Neural cell (in vitro differentiated cells): ENCODE results near the gene TPST2. TPM values are rescaled to one million over a fixed set of nuclear protein-coding genes. Genes with fewer than 3 reads are reported as not detected.

Experiments
- H2AFZ ChIP-seq: fragments of 200-600, 300-800 bp; sonication (generic), shearing (Covaris generic); 2 replicates; pipeline ENCODE4 v1.6.0; 2014; ENCODE audit warnings: low read depth, mild to moderate bottlenecking, antibody characterized with exemption, low read length, moderate library complexity
- H3F3A ChIP-seq: fragments of 200-600 bp; shearing (Covaris generic); 2 replicates; pipeline ENCODE4 v1.6.1; 2016; ENCODE audit warnings: mild to moderate bottlenecking, moderate library complexity, mixed read lengths, antibody characterized with exemption, low read length; ENCODE audit not compliant: insufficient read depth, poor library complexity, severe bottlenecking
- H3K27ac ChIP-seq: fragments of 200-600, 300-800 bp; sonication (generic), shearing (Covaris generic); 2 replicates; pipeline ENCODE4 v1.5.1; 2014; ENCODE audit warnings: mild to moderate bottlenecking, low read length, moderate library complexity
- H3K27me3 ChIP-seq: fragments of 300-800, 200-600 bp; sonication (generic), shearing (Covaris generic); 2 replicates; pipeline ENCODE4 v1.6.0; 2014; ENCODE audit warnings: mild to moderate bottlenecking, low read depth, low read length, moderate library complexity; ENCODE audit not compliant: insufficient read depth
- H3K36me3 ChIP-seq: fragments of 300-800, 200-600 bp; sonication (generic), shearing (Covaris generic); 2 replicates; pipeline ENCODE4 v1.5.1; 2014; ENCODE audit warnings: mild to moderate bottlenecking, antibody characterized with exemption, low read length, moderate library complexity; ENCODE audit not compliant: insufficient read depth
- H3K4me2 ChIP-seq: fragments of 300-800, 200-600 bp; sonication (generic), shearing (Covaris generic); 2 replicates; pipeline ENCODE4 v1.6.0; 2014; ENCODE audit warnings: mild to moderate bottlenecking, low read length
- H3K4me3 ChIP-seq: fragments of 300-800, 200-600 bp; sonication (generic), shearing (Covaris generic); 2 replicates; pipeline ENCODE4 v1.5.1; 2014; ENCODE audit warnings: mild to moderate bottlenecking, low read length, moderate library complexity
- H3K79me2 ChIP-seq: fragments of 200-600 bp; shearing (Covaris generic); replicated peaks from 2 replicates; pipeline ENCODE4 v1.6.0; 2014; ENCODE audit warnings: mild to moderate bottlenecking, low read length, moderate library complexity; ENCODE audit not compliant: insufficient read depth
- H3K9ac ChIP-seq: fragments of 300-800, 200-600 bp; sonication (generic), shearing (Covaris generic); 2 replicates; pipeline ENCODE4 v1.6.1; 2016; ENCODE audit warnings: mild to moderate bottlenecking, low read length, mixed read lengths
- H3K9me2 ChIP-seq: fragments of 200-600 bp; shearing (Covaris generic); 2 replicates; pipeline ENCODE4 v1.6.1; 2016; ENCODE audit warnings: mild to moderate bottlenecking, low read length, mixed read lengths; ENCODE audit not compliant: insufficient read depth
- H3K9me3 ChIP-seq: fragments of 200-600, 300-800 bp; sonication (generic), shearing (Covaris generic); 2 replicates; pipeline ENCODE4 v1.6.1; 2016; ENCODE audit warnings: mild to moderate bottlenecking, mixed run types, low read length, moderate library complexity, mixed read lengths
- H4K20me1 ChIP-seq: fragments of 200-600 bp; shearing (Covaris generic); 2 replicates; pipeline ENCODE4 v1.6.1; 2016; ENCODE audit warnings: mild to moderate bottlenecking, mixed run types; ENCODE audit not compliant: insufficient read depth
- CTCF ChIP-seq: fragments of 450-650 bp; IDR thresholded peaks from 2 replicates; pipeline ENCODE4 v1.5.1; 2014; ENCODE audit warnings: antibody characterized with exemption, mild to moderate bottlenecking, moderate library complexity; ENCODE audit not compliant: poor library complexity, severe bottlenecking
- EP300 ChIP-seq: fragments of 450-650 bp; conservative IDR thresholded peaks from 2 replicates; pipeline ENCODE4 v1.6.1; 2014; ENCODE audit warnings: antibody characterized with exemption, mild to moderate bottlenecking, moderate library complexity; ENCODE audit not compliant: poor library complexity, severe bottlenecking
- EZH2 ChIP-seq: fragments of 200-600, 300-800 bp; shearing (Covaris generic), sonication (generic); IDR thresholded peaks from 2 replicates; pipeline ENCODE4 v1.6.1; 2014; ENCODE audit warnings: antibody characterized with exemption, low read length, borderline replicate concordance, mild to moderate bottlenecking; ENCODE audit not compliant: insufficient read depth, poor library complexity, severe bottlenecking
- MXI1 ChIP-seq: fragments of 450-650 bp; conservative IDR thresholded peaks from 2 replicates; pipeline ENCODE4 v1.6.1; 2014; ENCODE audit warnings: antibody characterized with exemption, mild to moderate bottlenecking; ENCODE audit not compliant: poor library complexity, severe bottlenecking
- POLR2AphosphoS5 ChIP-seq: IDR thresholded peaks from 2 replicates; pipeline ENCODE4 v1.6.1; 2012
- RAD21 ChIP-seq: fragments of 450-650 bp; conservative IDR thresholded peaks from 2 replicates; pipeline ENCODE4 v1.6.1; 2014; ENCODE audit warnings: antibody characterized with exemption, mild to moderate bottlenecking, moderate library complexity
- SMC3 ChIP-seq: fragments of 450-650 bp; conservative IDR thresholded peaks from 2 replicates; pipeline ENCODE4 v1.6.1; 2014; ENCODE audit warnings: antibody characterized with exemption, mild to moderate bottlenecking, moderate library complexity; ENCODE audit not compliant: poor library complexity
- TAF1 ChIP-seq: IDR thresholded peaks from 2 replicates; pipeline ENCODE4 v1.6.1; 2012; ENCODE audit warnings: low read depth
- polyA plus RNA-seq: library from polyadenylated mRNA; depleted of rRNA; stranded (reverse); fragments of >200 nt; gene quantifications from 2 replicates; pipeline ENCODE4 v1.2.3, GENCODE V29; 2014
- TF ChIP-seq, protein P1 (sequence below): IDR thresholded peaks from 2 replicates; pipeline ENCODE4 v1.6.1; 2012; ENCODE audit warnings: borderline replicate concordance

TPST2 gene
- polyA plus RNA-seq, 1 donor from 2014 or later = 16.6 TPM

GRCh38 chr22:26547426-26547825 is 42.5 kb downstream of the TPST2 start:
- H3K79me2 ChIP-seq = no peaks in the 10 kb centered on the region

DNA sequence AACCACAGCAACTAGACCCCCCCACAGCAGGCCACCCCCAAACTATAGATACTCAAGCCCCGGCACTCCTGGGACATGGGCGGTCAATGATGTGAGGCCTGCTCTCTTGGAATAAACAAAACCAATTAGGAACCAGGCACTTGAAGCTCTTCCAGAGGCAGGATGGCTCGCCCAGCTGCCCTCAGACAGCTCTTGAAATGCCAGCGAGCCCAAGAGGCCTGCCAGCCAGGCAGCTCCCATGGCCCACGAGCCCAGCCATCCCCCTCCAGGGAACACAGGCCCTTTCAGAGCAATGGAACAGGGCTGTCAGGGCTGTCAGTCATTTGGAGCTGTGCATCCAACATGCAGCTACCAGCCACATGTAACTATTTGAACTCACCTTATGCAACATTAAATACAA is 43.6 kb downstream of the TPST2 start:
- no peaks in the 10 kb centered on the region for H3K36me3 ChIP-seq
- TF ChIP-seq, protein P1, sequence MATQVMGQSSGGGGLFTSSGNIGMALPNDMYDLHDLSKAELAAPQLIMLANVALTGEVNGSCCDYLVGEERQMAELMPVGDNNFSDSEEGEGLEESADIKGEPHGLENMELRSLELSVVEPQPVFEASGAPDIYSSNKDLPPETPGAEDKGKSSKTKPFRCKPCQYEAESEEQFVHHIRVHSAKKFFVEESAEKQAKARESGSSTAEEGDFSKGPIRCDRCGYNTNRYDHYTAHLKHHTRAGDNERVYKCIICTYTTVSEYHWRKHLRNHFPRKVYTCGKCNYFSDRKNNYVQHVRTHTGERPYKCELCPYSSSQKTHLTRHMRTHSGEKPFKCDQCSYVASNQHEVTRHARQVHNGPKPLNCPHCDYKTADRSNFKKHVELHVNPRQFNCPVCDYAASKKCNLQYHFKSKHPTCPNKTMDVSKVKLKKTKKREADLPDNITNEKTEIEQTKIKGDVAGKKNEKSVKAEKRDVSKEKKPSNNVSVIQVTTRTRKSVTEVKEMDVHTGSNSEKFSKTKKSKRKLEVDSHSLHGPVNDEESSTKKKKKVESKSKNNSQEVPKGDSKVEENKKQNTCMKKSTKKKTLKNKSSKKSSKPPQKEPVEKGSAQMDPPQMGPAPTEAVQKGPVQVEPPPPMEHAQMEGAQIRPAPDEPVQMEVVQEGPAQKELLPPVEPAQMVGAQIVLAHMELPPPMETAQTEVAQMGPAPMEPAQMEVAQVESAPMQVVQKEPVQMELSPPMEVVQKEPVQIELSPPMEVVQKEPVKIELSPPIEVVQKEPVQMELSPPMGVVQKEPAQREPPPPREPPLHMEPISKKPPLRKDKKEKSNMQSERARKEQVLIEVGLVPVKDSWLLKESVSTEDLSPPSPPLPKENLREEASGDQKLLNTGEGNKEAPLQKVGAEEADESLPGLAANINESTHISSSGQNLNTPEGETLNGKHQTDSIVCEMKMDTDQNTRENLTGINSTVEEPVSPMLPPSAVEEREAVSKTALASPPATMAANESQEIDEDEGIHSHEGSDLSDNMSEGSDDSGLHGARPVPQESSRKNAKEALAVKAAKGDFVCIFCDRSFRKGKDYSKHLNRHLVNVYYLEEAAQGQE = no peak
- TF ChIP-seq SMC3 (no peak), TAF1 (no peak), CTCF (no peak), MXI1 (no peak), POLR2AphosphoS5 (no peak), RAD21 (no peak), EZH2 (no peak), EP300 (no peak)
- no peak overlapping the region for H3K9ac ChIP-seq
- H3K4me2 ChIP-seq = no peak overlapping the region
- H3K79me2 ChIP-seq = no peaks in the 10 kb centered on the region
- H4K20me1 ChIP-seq = no peaks in the 10 kb centered on the region
- H2AFZ ChIP-seq = no peak overlapping the region
- H3K4me3 ChIP-seq = no peak overlapping the region
- no peaks in the 10 kb centered on the region for H3K9me3 ChIP-seq
- no peaks in the 10 kb centered on the region for H3K9me2 ChIP-seq
- H3F3A ChIP-seq = no peaks in the 10 kb centered on the region
- H3K27ac ChIP-seq = no peak overlapping the region
- no peaks in the 10 kb centered on the region for H3K27me3 ChIP-seq

More at GRCh38 chr22:26547426-26547825, 42.5 kb downstream of the TPST2 start:
- no peaks in the 10 kb centered on the region for H3K36me3 ChIP-seq
- no peak for TF ChIP-seq EP300
- TF ChIP-seq EZH2 = no peak
- TF ChIP-seq MXI1 = no peak
- TF ChIP-seq RAD21 = no peak
- no peak for TF ChIP-seq SMC3
- no peak for TF ChIP-seq CTCF
- TF ChIP-seq TAF1 = no peak
- TF ChIP-seq POLR2AphosphoS5 = no peak
- TF ChIP-seq, protein P1 = no peak
- no peak overlapping the region for H3K27ac ChIP-seq
- no peak overlapping the region for H3K9ac ChIP-seq
- H3K4me2 ChIP-seq = no peak overlapping the region
- H2AFZ ChIP-seq = no peak overlapping the region
- no peaks in the 10 kb centered on the region for H3K27me3 ChIP-seq
- H3K9me3 ChIP-seq = no peaks in the 10 kb centered on the region
- no peaks in the 10 kb centered on the region for H4K20me1 ChIP-seq
- no peaks in the 10 kb centered on the region for H3F3A ChIP-seq
- no peaks in the 10 kb centered on the region for H3K9me2 ChIP-seq
- no peak overlapping the region for H3K4me3 ChIP-seq
